HG03159 (cell line): ENCODE results near the gene ACSF3.
"Not testable (repeated sequence)": the region's sequence is repeated elsewhere in the genome, so short reads cannot be mapped to it uniquely, and the experiment has no call there.

ENCODE experiments used
- ATAC-seq: cut with Tn5 transposase; IDR thresholded peaks from one replicate; pipeline ENCODE4 v1.9.1; 2021; ENCODE audit warnings: mild to moderate bottlenecking, moderate library complexity; ENCODE audit not compliant: unreplicated experiment

ACSF3 gene

GRCh38 chr16:89055313-89055712, 38.3 kb upstream of the ACSF3 start:
- no peak for ATAC-seq

- ATAC-seq, result no peak
Measured at GRCh38 chr16:89055894-89056555, 37.6 kb upstream of the ACSF3 start.

GRCh38 chr16:89056592-89056991, 37.1 kb upstream of the ACSF3 start:
- no peak for ATAC-seq

DNA sequence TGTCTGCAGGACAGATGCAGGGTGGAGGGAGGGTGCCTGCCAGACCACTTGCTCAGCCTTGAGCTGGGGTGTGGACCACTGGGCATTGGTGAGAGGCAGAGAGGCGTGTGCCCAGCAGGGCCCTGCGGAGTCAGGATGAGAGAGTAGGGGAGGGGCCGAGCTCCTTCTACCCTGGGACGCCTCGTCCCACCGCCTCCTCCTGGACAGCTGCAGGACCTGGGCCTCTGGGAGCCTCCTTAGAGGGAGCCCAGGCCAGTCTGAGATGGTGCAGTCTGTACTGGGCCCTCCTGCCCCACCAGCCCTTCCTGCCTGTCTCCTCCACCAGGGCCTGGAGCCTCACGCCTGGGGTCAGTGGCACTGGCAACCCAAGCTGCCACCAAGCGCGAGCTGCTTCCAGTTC, 35.9 kb upstream of the ACSF3 start:
- no peak for ATAC-seq

DNA sequence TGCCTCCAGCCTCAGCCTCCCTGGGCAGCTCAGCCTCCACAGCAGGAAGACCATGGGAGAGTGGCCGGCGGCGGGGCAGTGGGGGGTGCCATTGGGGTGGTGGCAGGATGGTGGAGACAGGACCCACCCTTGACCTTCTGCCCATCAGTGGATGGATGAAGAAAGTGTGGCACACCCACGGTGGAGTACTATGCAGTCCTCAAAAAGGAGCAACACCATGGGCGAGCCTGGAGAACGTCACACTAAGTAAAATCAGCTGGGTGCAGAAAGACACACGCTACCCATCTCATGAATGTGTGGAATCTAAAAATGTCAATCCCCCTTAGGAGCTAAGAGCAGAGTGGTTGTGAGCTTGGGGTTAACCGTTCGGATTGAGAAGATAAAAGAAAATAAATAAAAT, 34.8 kb upstream of the ACSF3 start:
- ATAC-seq, result no peak

GRCh38 chr16:89060207-89060794, 33.4 kb upstream of the ACSF3 start:
- ATAC-seq, result no peak

- ATAC-seq, result no peak
Measured at GRCh38 chr16:89061086-89061485, 32.6 kb upstream of the ACSF3 start.

GRCh38 chr16:89061590-89062380, 31.9 kb upstream of the ACSF3 start:
- no peak for ATAC-seq

DNA sequence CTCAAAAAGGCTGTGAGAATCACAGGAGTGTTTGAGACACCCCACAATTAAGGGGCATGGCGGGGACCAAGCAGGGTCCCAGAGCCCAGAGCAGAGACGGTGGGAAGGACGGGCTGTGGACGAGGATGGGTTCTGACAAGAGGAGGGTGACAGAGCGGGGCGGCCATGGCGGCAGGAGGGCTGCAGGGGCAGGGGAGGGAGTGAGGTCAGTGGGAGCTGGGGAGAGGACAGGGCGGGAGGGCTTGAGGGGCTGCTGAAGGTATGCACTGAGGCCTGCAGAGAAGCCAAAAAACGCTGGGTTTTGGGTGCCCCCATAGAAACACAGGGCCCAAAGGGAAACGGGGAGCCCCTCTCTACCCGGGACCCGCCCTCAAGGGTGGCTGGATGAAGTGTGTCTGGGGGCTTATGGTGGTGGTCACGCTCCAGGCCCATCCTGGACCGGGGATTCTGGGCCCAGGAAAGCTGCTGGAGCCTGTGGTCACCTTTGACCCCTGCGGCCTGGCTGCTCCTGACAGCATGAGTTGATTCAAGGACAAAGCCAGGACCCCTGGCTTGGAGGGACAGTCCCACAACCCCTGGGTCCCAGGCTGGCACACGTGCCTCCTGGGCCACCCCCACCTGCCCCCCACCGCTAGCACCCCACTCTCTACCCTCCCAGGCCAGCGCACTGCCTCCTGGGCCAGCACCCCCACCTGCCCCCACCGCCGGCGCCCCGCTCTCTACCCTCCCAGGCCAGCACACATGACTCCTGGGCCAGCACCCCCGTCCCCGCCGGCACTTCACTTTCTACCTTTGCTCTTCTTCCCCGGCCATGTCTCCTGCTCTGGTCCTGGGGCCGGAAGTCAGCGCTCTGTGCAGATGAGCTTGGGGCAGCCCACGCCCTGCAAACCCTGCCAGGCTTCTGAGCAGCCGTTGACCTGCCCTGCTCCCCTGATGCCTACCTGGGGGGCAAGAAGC, 31.0 kb upstream of the ACSF3 start:
- no peak for ATAC-seq

GRCh38 chr16:89063768-89064320, 29.8 kb upstream of the ACSF3 start:
- no peak for ATAC-seq

DNA sequence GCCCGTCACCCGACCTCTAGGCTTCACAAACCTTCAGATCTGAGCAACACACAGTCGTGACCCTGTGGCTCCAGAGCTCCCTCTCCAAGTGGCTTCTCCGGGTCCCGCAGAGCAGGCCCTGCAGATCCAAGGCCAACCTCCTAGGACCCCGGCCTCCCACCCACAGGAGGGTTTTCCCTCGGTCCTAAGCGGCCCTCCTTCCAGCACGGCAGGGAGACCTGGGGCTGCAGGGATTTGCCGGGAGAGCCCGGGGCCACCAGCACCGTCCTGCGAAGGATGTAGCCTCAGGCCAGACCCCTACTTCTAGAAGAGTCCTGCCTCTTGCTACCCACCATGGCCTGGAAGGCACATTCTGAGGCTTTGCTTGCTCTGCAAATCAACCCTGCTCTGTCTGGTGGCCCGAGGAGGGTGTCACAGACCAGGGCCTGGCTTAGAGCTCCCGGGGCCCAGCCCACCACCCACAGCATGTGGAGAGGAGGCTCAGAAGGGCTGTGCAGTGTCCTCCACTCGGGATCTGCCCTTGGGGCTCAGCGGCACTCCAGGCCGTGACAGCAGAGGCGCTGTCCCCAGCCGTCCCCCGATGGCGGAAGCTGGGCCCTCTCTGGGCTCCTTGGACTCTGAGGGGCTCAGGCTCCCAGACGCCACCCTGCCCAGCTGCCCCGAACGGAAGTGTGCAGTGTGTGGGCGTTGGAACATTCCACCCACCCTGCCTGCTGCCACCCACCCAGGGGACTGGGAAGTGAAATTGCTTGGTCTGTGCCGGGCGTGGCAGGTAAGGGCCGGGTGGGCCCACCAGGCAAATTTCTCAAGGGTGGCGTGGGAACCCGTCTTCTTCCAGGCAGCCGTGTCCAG, 28.8 kb upstream of the ACSF3 start:
- ATAC-seq, result no peak

DNA sequence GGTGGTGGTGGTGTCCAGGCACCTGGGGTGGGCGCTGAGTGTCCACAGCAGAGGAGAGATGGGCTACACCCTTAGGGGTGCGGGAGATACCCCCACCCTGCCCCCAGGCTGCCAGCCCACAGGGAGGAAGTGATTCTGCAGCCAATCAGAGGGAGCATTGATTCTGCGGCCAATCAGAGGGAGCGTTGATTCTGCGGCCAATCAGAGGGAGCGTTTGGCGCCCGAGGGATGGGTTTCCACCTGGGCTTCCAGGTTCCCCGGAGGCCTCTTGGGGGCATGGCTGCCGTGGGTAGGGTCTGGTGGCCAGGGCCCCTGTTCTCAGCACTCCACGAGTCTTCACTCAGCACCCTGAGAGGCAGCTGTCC, 28.2 kb upstream of the ACSF3 start:
- ATAC-seq, result no peak

DNA sequence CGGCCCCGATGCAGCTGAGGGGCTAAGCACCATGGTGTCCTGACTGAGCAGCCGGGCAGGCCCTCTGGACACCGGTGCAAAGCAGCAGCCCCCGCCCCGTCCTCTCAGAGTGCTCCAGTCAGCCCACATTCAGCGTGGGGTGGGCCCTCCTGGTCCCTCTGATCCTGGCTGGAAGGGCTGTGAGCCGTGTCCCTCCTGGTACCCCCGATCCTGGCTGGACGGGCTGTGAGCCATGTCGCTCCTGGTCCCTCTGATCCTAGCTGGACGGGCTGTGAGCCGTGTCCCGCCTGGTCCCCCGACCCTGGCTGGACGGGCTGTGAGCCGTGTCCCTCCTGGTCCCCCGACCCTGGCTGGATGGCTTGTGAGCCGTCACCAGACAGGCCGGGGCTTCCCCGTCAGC, 26.9 kb upstream of the ACSF3 start:
- ATAC-seq, result no peak

DNA sequence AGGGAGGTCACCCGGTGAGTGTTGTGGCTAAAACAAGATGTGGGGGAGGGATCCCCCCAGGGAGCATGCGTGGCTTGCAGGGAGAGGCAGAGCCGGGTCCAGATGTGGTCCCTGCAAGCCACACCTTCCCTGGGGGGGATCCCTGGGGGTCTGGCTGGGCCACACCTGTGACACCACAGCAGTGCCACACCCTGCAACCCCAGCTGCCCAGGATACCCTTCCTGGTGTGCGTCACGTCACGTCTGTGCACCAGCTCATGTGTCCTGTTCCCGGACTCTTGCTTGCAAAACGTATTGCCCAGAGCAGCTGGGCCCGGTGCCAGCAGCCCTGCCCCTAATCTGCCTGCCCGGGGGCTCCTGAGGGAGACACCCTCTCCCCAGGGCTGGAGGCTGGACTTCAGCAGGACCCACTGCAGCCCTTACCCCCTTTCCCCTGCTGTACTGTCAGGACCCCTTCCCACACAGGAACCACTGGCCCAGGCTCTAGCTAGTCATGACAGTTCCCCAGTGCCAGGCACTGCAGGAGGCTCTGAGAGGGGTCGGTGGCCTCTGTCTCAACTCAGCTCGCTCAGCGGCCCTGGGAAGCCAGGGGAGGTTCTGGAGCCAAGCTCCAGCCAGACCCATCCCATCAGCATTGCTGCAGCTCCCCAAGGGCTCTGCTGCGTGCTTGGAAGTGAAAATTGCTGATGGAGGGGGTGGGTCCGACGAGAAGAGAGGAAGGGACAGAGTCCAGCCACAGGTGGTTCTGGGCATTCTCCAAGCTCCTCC, 25.8 kb upstream of the ACSF3 start:
- ATAC-seq, result no peak

DNA sequence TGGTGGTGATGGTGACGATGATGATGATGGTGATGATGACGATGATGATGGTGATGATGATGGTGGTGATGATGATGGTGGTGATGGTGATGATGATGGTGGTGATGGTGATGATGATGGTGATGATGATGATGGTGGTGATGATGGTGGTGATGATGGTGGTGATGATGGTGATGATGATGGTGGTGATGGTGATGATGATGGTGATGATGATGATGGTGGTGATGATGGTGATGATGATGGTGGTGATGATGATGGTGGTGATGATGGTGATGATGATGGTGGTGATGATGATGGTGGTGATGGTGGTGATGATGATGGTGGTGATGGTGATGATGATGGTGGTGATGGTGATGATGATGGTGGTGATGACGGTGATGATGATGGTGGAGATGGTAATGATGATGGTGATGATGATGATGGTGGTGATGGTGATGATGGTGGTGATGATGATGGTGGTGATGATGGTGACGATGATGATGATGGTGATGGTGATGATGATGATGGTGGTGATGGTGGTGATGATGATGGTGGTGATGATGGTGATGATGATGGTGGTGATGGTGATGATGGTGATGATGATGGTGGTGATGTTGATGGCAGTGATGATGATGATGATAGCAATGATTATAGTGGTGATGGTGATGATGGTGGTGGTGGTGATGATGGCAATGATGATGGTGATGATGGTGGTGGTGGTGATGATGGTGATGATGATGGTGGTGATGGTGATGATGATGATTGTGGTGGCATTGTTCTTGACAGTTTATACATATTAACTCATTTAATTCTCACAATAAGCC, 24.6 kb upstream of the ACSF3 start:
- not testable (repeated sequence) for ATAC-seq

DNA sequence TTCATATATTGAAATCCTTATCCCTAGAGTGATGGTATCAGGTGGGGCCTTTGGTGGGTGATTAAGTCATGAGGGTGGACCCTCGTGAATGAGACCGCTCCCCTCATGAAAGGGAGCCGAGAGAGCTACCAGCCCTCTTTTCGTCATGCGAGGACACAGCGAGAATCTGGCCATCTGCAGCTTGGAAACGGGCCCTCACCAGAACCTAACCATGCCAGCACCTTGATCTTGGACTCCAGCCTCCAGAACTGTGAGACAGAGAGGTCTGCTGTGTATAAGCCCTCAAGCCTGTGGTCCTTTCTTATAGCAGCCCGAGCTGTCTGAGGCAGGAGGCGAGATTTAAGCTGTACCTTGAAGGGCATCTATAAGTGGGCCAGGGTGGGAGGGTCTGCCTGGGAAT, 23.7 kb upstream of the ACSF3 start:
- ATAC-seq, result no peak

GRCh38 chr16:89070590-89070989, 23.1 kb upstream of the ACSF3 start:
- ATAC-seq, result no peak
